NT2/D1 (cell line): ENCODE data around the gene NLGN1.

Source experiments
- SUZ12 ChIP-seq: IDR thresholded peaks from 2 replicates; pipeline ENCODE4 v1.6.1; 2011; ENCODE audit not compliant: insufficient read length, insufficient read depth; ENCODE audit errors: extremely low read depth
- YY1 ChIP-seq: IDR thresholded peaks from 2 replicates; pipeline ENCODE4 v1.6.1; 2011; ENCODE audit not compliant: insufficient read length, insufficient read depth
- ZNF274 ChIP-seq: IDR thresholded peaks from 2 replicates; pipeline ENCODE4 v1.6.1; 2011; ENCODE audit warnings: mild to moderate bottlenecking, low read depth, low read length

DNA sequence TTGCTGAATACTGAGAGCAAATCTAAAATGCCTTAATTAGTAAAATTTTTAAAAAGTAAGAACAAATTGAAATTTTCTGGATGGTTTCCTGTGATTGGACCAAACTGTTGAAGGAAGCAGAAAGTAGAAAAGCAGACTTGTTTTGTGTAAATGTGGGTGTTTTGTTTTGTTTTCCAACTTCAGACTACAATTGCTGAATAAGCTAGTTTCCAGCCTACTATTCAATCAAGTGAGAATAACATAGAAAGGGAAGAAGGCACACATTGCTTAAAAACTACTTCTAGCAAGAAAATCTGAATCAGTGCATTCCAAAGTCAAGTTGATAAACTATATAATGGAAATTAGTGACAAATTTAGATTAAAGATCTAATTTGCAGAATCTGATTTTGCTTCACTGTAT, 519.3 kb downstream of the NLGN1 start:
- TF ChIP-seq YY1 (no peak), ZNF274 (no peak), SUZ12 (no peak)
